GM18907 (cell line): Measurements from ENCODE around the gene RTL1.

Source experiments
- ATAC-seq: cut with Tn5 transposase; IDR thresholded peaks from one replicate; pipeline ENCODE4 v1.9.1; 2021; ENCODE audit warnings: mild to moderate bottlenecking, moderate library complexity; ENCODE audit not compliant: unreplicated experiment

Gene RTL1

DNA sequence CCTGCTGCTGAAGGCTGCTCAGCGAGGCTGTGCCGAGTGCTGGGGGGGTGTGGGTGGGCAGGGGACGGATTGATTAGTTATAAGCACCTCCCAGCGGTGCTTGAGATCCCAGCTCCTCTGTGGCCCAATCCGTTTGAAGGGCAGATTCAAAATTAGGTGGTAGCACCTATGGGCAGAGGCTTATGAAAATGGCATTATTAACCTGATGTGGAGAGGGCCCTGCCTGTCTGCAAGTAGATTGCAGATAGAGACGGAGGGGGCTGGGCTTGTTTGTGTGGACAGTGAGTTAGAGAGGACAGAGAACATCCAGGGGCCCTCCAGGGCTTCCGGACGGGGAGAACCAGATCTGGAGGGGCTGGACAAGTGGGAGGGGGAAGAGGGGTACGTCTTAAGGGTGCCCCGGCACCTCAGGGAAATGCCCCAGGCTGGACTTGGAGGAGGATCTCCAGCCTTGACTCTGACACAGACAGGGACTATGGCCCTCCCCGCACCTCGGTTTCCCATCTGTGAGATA is at the start of gene RTL1:
Gene RTL1, minus strand, starts transcription at position 51 of the 514 bp plus-strand sequence. CDS start 18,934 bp downstream, outside the sequence.
- ATAC-seq = no peak

GRCh38 chr14:100950024-100950423 is 46.5 kb upstream of the RTL1 start:
- ATAC-seq = no peak

DNA sequence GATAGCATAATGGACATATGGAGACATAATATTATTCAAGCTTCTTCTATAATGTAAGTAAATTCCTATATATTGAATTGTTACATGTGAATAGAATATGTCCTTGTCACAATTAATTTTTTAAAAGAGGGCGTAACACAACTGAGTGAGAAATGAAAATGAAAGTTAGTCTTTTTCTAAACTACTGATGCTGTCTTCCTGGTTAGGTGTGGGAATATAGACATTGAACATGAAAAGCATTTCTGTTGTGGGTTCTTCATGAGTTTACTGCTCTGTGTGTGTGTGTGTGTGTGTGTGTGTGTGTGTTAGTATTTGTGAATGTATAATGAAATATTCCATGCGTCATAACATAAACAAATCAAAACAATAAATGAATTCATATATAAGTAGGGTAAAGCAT is 40.5 kb upstream of the RTL1 start:
- no peak for ATAC-seq

DNA sequence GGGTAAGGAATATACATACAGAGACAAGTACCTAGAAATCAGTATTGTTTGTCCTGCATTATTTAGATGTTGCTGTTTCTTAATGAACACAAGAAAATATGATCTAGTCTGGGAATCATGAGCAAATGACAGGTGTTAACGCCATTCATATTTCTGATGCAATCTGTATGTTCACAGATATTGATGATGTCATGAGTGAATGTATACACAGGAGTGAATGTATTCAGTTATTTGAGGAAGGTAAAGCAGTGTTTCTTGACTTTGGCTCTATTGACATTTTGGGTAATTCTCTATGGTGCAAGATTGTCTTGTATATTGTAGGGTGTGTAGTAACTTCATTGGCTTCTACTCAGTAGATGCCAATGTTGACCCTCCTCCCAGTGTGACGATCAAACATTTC is 26.7 kb upstream of the RTL1 start:
- no peak for ATAC-seq

DNA sequence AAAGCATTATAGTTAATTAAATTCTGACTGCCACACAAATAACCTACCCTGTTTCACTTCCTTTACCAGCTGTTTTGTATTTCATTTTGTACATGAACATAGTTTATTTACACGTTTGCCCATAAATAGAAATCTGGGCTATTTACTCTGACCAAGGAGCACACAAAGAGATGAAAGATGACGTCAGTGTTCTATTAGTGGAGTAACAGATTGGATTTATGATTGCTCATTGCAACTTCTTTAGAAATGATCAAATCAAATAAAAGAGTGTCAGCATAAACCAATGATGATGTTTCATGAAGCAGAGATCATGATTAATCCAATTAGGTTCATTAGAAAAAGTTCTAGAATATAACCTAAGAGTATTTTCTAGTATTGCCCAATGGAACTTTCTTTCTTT is 12.0 kb upstream of the RTL1 start:
- ATAC-seq = no peak

DNA sequence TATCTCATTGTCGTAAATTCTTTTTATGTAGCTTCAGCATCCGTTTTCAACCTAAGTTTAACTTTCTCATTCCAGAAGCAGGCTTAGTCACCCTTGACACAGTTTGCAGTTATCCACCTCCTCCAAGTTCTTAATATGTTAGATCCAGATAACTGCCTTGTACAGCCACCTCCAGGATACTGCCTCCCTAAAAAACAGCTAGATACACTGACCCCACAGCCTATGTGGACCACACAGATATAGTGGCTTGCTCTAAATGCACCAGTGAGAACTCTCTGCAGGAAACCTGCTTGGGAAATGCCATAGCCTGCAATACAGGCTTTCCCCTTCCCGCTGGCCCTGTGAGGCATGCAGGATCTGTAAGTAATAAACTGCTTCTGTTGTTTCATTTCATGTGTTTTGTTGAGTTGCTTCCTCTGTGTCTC is 11.1 kb upstream of the RTL1 start:
- ATAC-seq = no peak

- no peak for ATAC-seq
Measured at GRCh38 chr14:100911665-100912316, 8.3 kb upstream of the RTL1 start.

DNA sequence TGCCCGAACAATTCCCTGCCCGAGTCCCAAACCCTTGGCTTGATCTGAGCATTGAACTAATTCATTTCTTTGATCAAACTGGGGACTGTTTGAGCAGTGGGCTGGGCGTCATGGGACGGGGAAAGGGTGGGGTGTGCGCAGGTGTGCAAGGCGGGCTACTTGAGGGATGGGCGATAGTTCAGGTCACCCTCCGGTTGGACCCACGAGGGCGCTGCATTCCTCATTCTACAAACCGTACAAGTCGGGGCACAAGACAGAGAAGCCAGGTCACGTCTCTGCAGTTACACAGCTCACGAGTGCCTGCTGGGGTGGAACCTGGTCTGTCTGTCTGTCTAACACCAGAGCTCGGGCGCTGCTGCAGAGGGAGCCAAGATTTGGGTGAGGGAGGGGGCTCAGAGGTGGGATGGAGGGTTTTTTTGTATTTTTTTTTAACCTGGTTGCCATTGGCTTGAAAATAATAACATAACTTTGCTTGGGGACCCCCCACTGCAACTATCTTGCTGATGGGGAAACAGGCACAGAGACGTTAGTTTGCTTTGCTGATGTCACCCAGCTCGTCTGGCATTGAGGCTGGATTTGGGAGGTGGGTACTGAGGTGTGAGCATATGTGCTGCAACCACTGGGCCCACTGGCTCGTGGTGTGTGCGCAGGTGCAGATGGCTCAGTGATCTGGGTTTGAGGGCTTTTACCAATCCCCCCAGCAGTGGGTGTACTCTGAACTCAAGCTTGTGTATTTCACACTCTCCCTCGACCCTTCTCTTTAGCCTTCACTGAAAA is 7.6 kb upstream of the RTL1 start:
- ATAC-seq = no peak

DNA sequence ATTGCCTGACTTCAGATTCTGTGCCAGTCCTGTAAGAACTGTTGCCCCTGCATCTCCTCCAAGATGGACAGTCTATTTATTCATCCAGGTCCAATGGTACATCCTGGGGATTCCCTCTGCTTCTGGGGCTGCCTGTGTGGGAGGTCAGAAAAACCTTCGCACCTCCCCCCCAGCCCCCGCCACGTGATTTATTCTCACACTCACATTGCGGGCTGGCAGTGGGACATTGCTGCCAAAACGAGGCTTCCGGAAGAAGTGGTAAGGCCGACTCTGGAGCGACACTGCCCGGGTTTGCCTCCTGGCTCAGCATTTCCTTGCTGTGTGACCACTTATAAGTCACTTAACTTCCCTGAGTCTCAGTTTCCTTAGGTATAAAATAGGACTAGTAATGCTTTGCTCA is 5.9 kb upstream of the RTL1 start:
- ATAC-seq = no peak

DNA sequence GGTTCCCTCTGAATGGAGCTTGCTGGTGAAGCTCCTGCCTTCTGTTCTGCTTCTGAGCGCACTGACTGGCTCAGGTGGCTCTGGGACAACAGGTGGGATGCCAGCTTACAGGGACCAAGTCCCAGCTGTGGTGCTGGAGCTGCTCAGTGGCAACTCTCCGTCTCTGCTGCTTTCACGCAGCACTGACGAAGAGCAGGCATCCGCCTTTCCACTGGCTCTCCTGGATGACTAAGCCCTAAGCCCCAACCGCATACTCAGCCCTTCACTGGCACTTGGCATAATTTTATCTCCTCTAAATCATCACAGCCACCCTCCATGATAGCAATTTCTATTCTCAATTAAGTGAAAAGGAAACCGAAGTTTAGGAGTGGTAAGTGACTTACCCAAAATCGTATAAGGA is 3.7 kb upstream of the RTL1 start:
- ATAC-seq = no peak

DNA sequence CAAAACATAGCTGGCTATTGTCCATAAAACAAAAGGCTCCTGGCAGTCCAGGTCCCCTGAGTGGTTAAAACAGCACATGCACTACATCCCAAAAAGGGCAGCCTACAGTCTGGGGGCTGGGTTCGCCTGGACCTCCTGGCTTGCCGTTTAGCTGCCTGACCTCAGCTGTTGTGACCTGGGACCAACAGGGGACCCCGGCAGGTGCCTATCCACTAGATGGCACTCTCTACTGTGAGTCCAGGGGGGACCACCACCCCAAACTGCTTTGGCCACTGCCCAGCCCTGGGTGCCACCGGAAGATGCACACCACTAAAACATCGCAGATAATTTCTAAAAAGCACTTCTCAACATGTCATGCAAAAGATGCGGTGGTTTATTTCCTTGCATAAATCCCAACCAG is 2.9 kb upstream of the RTL1 start:
- ATAC-seq = no peak

GRCh38 chr14:100905166-100905565 is 1.6 kb upstream of the RTL1 start:
- no peak for ATAC-seq

DNA sequence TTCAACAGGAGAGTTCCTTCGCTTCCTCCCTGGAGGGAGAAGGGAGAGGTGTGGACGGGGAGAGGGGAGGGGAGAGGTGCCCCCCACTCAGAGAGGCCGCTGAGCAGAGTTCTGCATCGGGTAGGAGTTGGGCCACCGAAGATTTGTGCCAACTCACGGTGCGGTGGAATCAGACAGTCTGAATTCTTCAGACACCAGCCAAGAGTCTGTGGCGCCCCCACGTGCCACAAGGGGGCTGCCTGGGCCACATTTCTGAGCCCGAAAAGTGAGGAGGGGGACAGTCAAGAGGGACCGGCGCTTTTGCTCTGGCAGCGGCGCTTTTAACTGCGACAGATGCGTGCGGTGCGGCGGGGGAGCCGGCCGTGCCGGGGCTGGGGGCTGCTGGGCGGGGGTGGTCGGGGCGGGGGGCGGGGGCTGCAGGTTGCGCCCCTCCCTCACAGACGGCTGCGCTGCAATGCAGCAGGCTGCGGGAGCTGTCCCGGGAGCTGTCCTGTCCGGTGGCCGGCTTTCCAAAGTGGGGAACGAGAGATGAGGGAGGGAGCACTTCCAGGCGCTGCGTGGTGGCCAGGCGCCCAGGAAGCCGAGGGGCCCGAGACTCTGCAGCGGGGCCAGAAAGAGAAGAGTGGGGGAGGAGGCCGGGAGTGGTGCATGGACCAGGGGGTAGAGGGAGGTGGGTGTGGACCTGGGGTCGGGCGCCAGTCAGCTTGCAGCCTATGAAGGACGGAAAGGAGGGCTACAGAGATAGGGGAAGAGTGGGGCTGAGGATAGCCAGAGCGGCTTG is 975 bp upstream of the RTL1 start:
- ATAC-seq = no peak

- ATAC-seq = no peak
Measured at GRCh38 chr14:100903134-100903468, 421 bp downstream of the RTL1 start.

DNA sequence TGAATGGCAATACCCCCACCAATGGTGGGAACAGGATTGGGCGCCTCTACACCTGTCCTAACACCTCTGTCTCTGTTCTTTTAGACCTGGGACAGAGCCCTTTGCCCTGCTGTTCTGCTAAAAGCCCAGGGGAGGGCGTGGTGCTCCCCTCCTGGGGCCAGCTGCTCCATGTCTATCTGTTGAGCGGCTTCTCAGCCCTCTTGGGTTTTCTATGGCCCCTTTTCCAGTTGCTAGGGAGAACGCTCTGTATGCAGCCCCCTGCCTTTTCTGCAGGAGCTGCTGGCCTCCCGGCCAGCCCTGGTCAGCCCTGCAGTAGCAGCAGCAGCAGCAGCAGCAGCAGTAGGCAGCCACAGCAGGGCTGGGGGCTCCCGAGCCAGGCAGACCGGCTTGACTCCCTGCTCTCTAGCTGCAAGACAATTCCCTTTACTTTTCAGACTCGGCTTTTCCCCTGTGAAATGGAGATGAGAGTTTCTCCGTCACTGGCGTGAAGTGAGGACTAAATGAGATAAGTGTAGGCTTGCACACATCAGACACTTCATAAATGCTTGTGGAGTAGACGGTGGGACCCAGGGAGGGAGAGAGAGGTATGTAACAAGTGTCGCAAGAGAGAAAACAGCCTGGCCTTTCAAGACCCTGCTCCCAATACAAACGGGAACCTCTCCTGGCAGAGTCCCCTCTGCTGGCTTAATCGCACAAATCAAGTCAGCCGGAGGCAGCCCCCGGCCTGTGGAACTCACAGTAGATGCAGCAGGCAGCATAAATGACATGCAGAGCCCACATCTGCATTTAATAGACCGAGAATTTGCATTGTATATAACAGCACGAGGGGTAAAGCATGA is 1.0 kb downstream of the RTL1 start:
- no peak for ATAC-seq

DNA sequence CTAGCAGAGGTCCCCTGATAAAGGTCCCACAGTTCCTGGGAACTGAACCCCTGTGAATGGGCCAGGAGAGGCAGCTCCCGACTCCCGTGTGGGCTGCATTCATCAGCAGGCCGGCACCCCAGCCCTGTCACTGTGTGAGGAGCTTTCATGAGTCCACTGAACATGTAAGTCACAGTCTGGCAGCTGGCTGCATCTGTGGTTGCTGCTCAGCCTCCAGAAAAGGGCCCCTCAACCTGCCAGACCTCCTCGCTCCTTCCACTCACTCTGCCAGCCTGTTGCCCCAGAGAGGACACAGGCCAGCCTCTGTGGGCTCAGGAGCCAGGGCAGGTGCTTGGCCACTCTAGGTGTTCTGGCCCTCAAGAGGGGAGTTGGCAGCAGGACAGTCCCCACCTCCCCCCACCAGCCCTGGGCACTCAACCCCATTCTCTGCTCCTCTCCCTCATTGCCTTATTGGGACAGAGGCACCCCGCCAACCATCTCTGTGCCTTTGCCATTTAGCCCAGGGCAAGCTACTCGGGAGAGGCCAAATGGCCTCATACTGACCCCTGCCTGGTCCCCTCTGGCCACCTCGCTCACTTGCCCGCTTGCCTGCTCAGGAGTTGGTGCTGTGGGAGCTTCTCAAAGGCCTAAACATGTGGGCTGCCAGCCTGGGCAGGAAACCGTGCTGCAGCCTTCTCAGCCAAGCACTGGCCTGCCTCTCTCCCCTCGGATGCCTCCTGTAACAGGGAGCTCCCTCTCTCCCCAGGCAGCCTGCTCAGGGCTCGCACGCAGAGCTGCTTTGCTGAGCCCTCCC is 1.9 kb downstream of the RTL1 start:
- ATAC-seq = no peak

- ATAC-seq = no peak
Measured at GRCh38 chr14:100900837-100901390, 2.6 kb downstream of the RTL1 start.

DNA sequence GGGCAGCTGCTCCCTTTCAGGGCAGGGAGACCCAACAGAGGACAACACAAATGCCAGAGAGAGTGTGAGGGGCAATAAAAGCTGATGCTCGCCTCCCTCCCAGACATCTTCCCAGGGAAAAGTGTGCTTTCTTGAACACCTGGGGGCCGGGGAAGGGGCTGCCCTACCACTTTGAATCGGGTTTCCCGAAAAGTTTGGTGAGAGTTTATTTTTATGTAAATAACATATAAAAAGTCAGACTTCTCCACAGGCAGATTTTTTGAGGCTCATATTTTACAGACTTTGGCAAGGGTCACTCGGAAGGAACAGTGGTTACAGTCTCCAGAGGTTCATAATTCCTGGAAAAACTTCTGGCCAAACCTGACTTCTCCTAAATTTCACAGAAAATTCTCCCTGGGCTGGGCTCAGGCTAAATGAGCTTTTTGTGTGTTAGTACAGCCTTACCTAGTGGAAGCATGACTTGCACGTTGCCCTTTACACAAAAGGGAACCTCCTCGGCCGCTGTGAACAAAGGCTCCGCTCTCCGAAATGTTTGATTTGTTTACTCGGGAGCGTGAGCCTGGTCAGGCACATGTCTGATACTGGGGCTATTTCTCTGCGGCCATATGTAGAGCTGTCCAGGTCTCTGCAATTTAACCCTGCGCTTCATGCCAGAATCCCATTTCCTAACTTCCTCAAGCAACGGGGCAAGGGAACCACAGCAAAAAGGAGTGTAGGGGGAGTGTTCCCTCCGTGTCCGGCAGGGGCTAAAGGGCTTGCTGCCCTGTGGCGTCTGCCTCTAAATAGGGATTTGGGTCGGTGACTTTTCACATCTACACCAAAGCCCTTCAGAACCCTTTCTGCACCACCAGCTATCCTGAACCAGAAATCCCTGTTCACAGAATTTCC is 3.4 kb downstream of the RTL1 start:
- no peak for ATAC-seq
